WTC11 (cell line): ENCODE data around the gene XAGE3. TPM values are rescaled to one million over a fixed set of nuclear protein-coding genes. Genes with fewer than 3 reads are reported as not detected.
"Not testable (repeated sequence)": the region's sequence is repeated elsewhere in the genome, so short reads cannot be mapped to it uniquely, and the experiment has no call there.

Experiments
- ATAC-seq: fragments of 200-7000 bp; cut with Tn5 transposase; 2 replicates; pipeline ENCODE4 v1.10.0; 2021; ENCODE audit warnings: mild to moderate bottlenecking, moderate library complexity
- Bru-seq: library from RNA; stranded (reverse); fragments of 400-500 nt; gene quantifications from one replicate; lab custom pipeline; 2021; lab: Mats Ljungman, UMichigan
- CTCF ChIA-PET: fragments of 300-600 bp; sonication (Branson Sonifier 250); formaldehyde crosslinking; loops from one replicate; lab custom pipeline; 2021; ENCODE audit warnings: antibody characterized with exemption; lab: Charles Lee
- POLR2A ChIA-PET: fragments of 350-600 bp; sonication (Branson Sonifier 250); formaldehyde crosslinking; loops from one replicate; lab custom pipeline; 2021; ENCODE audit warnings: antibody characterized with exemption; lab: Charles Lee
- DNase-seq: peaks from one replicate; pipeline ENCODE4 v3.0.0; 2021; ENCODE audit warnings: low spot score
- H3K27ac Mint-ChIP-seq: 2 replicates; pipeline ENCODE4 v1.8.0; 2021; ENCODE audit warnings: mixed read lengths
- H3K27me3 Mint-ChIP-seq: 2 replicates; pipeline ENCODE4 v1.8.0; 2021; ENCODE audit warnings: low read depth, mild to moderate bottlenecking, moderate library complexity, mixed read lengths
- H3K36me3 Mint-ChIP-seq: 2 replicates; pipeline ENCODE4 v1.8.0; 2021; ENCODE audit warnings: mixed read lengths
- H3K4me1 Mint-ChIP-seq: 2 replicates; pipeline ENCODE4 v1.8.0; 2022; ENCODE audit warnings: mixed read lengths
- H3K4me3 Mint-ChIP-seq: 2 replicates; pipeline ENCODE4 v1.8.0; 2021; ENCODE audit warnings: mild to moderate bottlenecking, moderate library complexity, mixed read lengths
- H3K9me3 Mint-ChIP-seq: 2 replicates; pipeline ENCODE4 v1.8.0; 2021; ENCODE audit warnings: mixed read lengths
- ATF1 ChIP-seq: sonication (generic); formaldehyde crosslinking; IDR thresholded peaks from 2 replicates; pipeline ENCODE4 v1.8.1; 2023; ENCODE audit warnings: mild to moderate bottlenecking, moderate library complexity, missing genetic modification reagents
- ELF4 ChIP-seq: sonication (generic); formaldehyde crosslinking; IDR thresholded peaks from 2 replicates; pipeline ENCODE4 v1.8.1; 2022; ENCODE audit warnings: low read depth, mild to moderate bottlenecking, moderate library complexity, missing genetic modification reagents
- GRHL2 ChIP-seq: fragments of 250-450 bp; sonication (Bioruptor Pico); IDR thresholded peaks from 2 replicates; pipeline ENCODE4 v1.8.0; 2022; ENCODE audit warnings: mild to moderate bottlenecking, moderate library complexity; ENCODE audit not compliant: insufficient replicate concordance, severe bottlenecking
- HMGA2 ChIP-seq: fragments of 250-450 bp; sonication (Bioruptor Pico); IDR thresholded peaks from 2 replicates; pipeline ENCODE4 v1.4.0; 2021; ENCODE audit warnings: mild to moderate bottlenecking, moderate library complexity
- JAZF1 ChIP-seq: fragments of 250-450 bp; sonication (Bioruptor Pico); IDR thresholded peaks from 2 replicates; pipeline ENCODE4 v1.9.0; 2021; ENCODE audit warnings: moderate library complexity, mild to moderate bottlenecking, inconsistent platforms
- JUN ChIP-seq: sonication (generic); formaldehyde crosslinking; IDR thresholded peaks from 2 replicates; pipeline ENCODE4 v1.8.0; 2023; ENCODE audit warnings: mild to moderate bottlenecking, missing genetic modification reagents
- KAT7 ChIP-seq: sonication (generic); formaldehyde crosslinking; IDR thresholded peaks from 2 replicates; pipeline ENCODE4 v1.8.1; 2023; ENCODE audit warnings: missing genetic modification reagents, mild to moderate bottlenecking, borderline replicate concordance
- MXD4 ChIP-seq: fragments of 250-450 bp; sonication (Bioruptor Pico); IDR thresholded peaks from 2 replicates; pipeline ENCODE4 v1.8.0; 2021; ENCODE audit warnings: mild to moderate bottlenecking, moderate library complexity, borderline replicate concordance
- NR2C2 ChIP-seq: sonication (generic); formaldehyde crosslinking; IDR thresholded peaks from 2 replicates; pipeline ENCODE4 v1.8.0; 2022; ENCODE audit warnings: mild to moderate bottlenecking, missing genetic modification reagents
- RORB ChIP-seq: fragments of 250-450 bp; sonication (Bioruptor Pico); IDR thresholded peaks from 2 replicates; pipeline ENCODE4 v1.9.0; 2021; ENCODE audit warnings: mild to moderate bottlenecking
- SOX15 ChIP-seq: fragments of 250-450 bp; sonication (Bioruptor Pico); IDR thresholded peaks from 2 replicates; pipeline ENCODE4 v1.9.0; 2021; ENCODE audit warnings: mild to moderate bottlenecking
- ZNF138 ChIP-seq: sonication (generic); formaldehyde crosslinking; conservative IDR thresholded peaks from 2 replicates; pipeline ENCODE4 v1.8.1; 2022; ENCODE audit warnings: mild to moderate bottlenecking, moderate library complexity, missing genetic modification reagents
- ZNF281 ChIP-seq: sonication (generic); formaldehyde crosslinking; IDR thresholded peaks from 2 replicates; pipeline ENCODE4 v1.8.0; 2023; ENCODE audit warnings: mild to moderate bottlenecking, missing genetic modification reagents
- ZNF512 ChIP-seq: sonication (generic); formaldehyde crosslinking; IDR thresholded peaks from 2 replicates; pipeline ENCODE4 v1.8.1; 2022; ENCODE audit warnings: missing genetic modification reagents, borderline replicate concordance
- long read RNA-seq, 3 experiments: library from RNA in 1 of 3; library from capped mRNA in 1 of 3; library from polyadenylated mRNA in 1 of 3; unstranded in 2 of 3; stranded (forward) in 1 of 3; transcript quantifications; one replicate each; pipeline ENCODE4 v2.0.0, GENCODE V29; 2021
- total RNA-seq: library from RNA; stranded (reverse); gene quantifications from 3 replicates; pipeline ENCODE4 v1.2.3, GENCODE V29; 2021

The XAGE3 gene
- total RNA-seq (not detected in 3 replicates), Bru-seq, nascent RNA (not detected)
- long read RNA-seq, experiment 1: 0 reads
- long read RNA-seq, experiment 2: 0 reads
- long read RNA-seq, experiment 3: 0 reads

- Mint-ChIP-seq H3K4me1 (no peaks in the 10 kb centered on the region), H3K27me3 (peaks cover 5% of the 10 kb centered on the region), H3K9me3 (no peaks in the 10 kb centered on the region)
- no peak for ATAC-seq
- TF ChIP-seq JAZF1 (CRISPR knock-in tag): no peak
- no peak for TF ChIP-seq MXD4
- no peak for TF ChIP-seq ATF1 (CRISPR knock-in tag)
- no peak for TF ChIP-seq JUN (CRISPR knock-in tag)
- no peak for TF ChIP-seq ZNF281
- no peak for TF ChIP-seq RORB (CRISPR knock-in tag)
- TF ChIP-seq KAT7: no peak
- TF ChIP-seq ELF4 (CRISPR knock-in tag): no peak
- no peak for TF ChIP-seq HMGA2 (CRISPR knock-in tag)
- TF ChIP-seq SOX15: no peak
- no peak for TF ChIP-seq GRHL2 (CRISPR knock-in tag)
- no peak for TF ChIP-seq NR2C2 (CRISPR knock-in tag)
- TF ChIP-seq ZNF512 (CRISPR knock-in tag): no peak
- no peak for TF ChIP-seq ZNF138 (CRISPR knock-in tag)
- TF ChIP-seq, all 79 proteins: peak for 0
- Mint-ChIP-seq H3K4me3 (no peak within 1 kb of the TSS), H3K27ac (no peak within 1 kb of the TSS), H3K36me3 (no peaks in the 10 kb centered on the region)
- ChIA-PET POLR2A (no interaction called here), CTCF (no interaction called here)
- DNase-seq: no peak
These were observed at the start of gene XAGE3 for GRCh38 chrX:52867610-52868348. Gene XAGE3, minus strand, starts transcription at chrX:52868083. Its CDS starts 950 bp downstream, at chrX:52867133.

- ATAC-seq, H3K4me1 Mint-ChIP-seq, H3K27me3 Mint-ChIP-seq, POLR2A ChIA-PET, H3K27ac Mint-ChIP-seq, CTCF ChIA-PET, H3K9me3 Mint-ChIP-seq, H3K4me3 Mint-ChIP-seq, DNase-seq, H3K36me3 Mint-ChIP-seq: not testable (repeated sequence)
These were observed 46.8 kb upstream of the XAGE3 start for GRCh38 chrX:52914704-52915103.

GRCh38 chrX:52913681-52914080 lies 45.8 kb upstream of the XAGE3 start:
- H3K27me3 Mint-ChIP-seq, H3K36me3 Mint-ChIP-seq, POLR2A ChIA-PET, H3K9me3 Mint-ChIP-seq, H3K4me3 Mint-ChIP-seq, DNase-seq, H3K4me1 Mint-ChIP-seq, CTCF ChIA-PET, ATAC-seq, H3K27ac Mint-ChIP-seq: not testable (repeated sequence)

GRCh38 chrX:52909313-52909969 lies 41.6 kb upstream of the XAGE3 start:
- POLR2A ChIA-PET, CTCF ChIA-PET, H3K27ac Mint-ChIP-seq, DNase-seq, ATAC-seq, H3K36me3 Mint-ChIP-seq, H3K9me3 Mint-ChIP-seq, H3K27me3 Mint-ChIP-seq, H3K4me3 Mint-ChIP-seq, H3K4me1 Mint-ChIP-seq: not testable (repeated sequence)

GRCh38 chrX:52907900-52908299 lies 40.0 kb upstream of the XAGE3 start:
- H3K27ac Mint-ChIP-seq, CTCF ChIA-PET, H3K9me3 Mint-ChIP-seq, H3K27me3 Mint-ChIP-seq, H3K4me1 Mint-ChIP-seq, DNase-seq, H3K36me3 Mint-ChIP-seq, H3K4me3 Mint-ChIP-seq, ATAC-seq, POLR2A ChIA-PET: not testable (repeated sequence)

GRCh38 chrX:52907137-52907536 lies 39.3 kb upstream of the XAGE3 start:
- H3K4me1 Mint-ChIP-seq, CTCF ChIA-PET, H3K27ac Mint-ChIP-seq, ATAC-seq, DNase-seq, H3K9me3 Mint-ChIP-seq, H3K36me3 Mint-ChIP-seq, POLR2A ChIA-PET, H3K4me3 Mint-ChIP-seq, H3K27me3 Mint-ChIP-seq: not testable (repeated sequence)

GRCh38 chrX:52906072-52906471 lies 38.2 kb upstream of the XAGE3 start:
- H3K27me3 Mint-ChIP-seq, POLR2A ChIA-PET, DNase-seq, H3K9me3 Mint-ChIP-seq, H3K36me3 Mint-ChIP-seq, H3K27ac Mint-ChIP-seq, H3K4me1 Mint-ChIP-seq, CTCF ChIA-PET, ATAC-seq, H3K4me3 Mint-ChIP-seq: not testable (repeated sequence)
